MM.1S (cell line): ENCODE measurements around the gene MCCD1.

ENCODE experiments used
- DNase-seq: peaks from one replicate; pipeline ENCODE4 v3.0.0-alpha.2; 2015
- H2AFZ ChIP-seq: fragments of 300-600 bp; sonication (generic); 2 replicates; pipeline ENCODE4 v1.6.0; 2016; ENCODE audit warnings: antibody characterized with exemption, low read length
- H3F3A ChIP-seq: fragments of 300-600 bp; sonication (generic); 2 replicates; pipeline ENCODE4 v1.6.1; 2016; ENCODE audit warnings: mild to moderate bottlenecking, antibody characterized with exemption, low read length, moderate library complexity, mixed read lengths; ENCODE audit not compliant: insufficient read depth
- H3K27ac ChIP-seq: fragments of 300-600 bp; sonication (generic); 2 replicates; pipeline ENCODE4 v1.5.1; 2016; ENCODE audit warnings: mild to moderate bottlenecking, low read length
- H3K27me3 ChIP-seq: fragments of 300-600 bp; sonication (generic); replicated peaks from 2 replicates; pipeline ENCODE4 v1.6.0; 2016; ENCODE audit warnings: low read length; ENCODE audit not compliant: insufficient read depth
- H3K36me3 ChIP-seq: fragments of 300-600 bp; sonication (generic); replicated peaks from 2 replicates; pipeline ENCODE4 v1.6.1; 2016; ENCODE audit warnings: mild to moderate bottlenecking, low read length, mixed read lengths; ENCODE audit not compliant: insufficient read depth
- H3K4me1 ChIP-seq: fragments of 300-600 bp; sonication (generic); 2 replicates; pipeline ENCODE4 v1.6.1; 2016; ENCODE audit warnings: low read length, mixed read lengths
- H3K4me2 ChIP-seq: fragments of 300-600 bp; sonication (generic); 2 replicates; pipeline ENCODE4 v1.6.0; 2016; ENCODE audit warnings: low read depth, low read length
- H3K4me3 ChIP-seq: fragments of 300-600 bp; sonication (generic); 2 replicates; pipeline ENCODE4 v1.5.1; 2016; ENCODE audit warnings: low read length, mixed read lengths
- H3K79me2 ChIP-seq: fragments of 300-600 bp; sonication (generic); 2 replicates; pipeline ENCODE4 v1.6.1; 2016; ENCODE audit warnings: mixed run types, low read length, mixed read lengths
- H3K9ac ChIP-seq: fragments of 300-600 bp; sonication (generic); 2 replicates; pipeline ENCODE4 v1.6.1; 2016; ENCODE audit warnings: low read length, mixed read lengths
- H3K9me2 ChIP-seq: fragments of 300-600 bp; sonication (generic); replicated peaks from 2 replicates; pipeline ENCODE4 v1.6.1; 2016; ENCODE audit warnings: mild to moderate bottlenecking, low read length, mixed read lengths; ENCODE audit not compliant: insufficient read depth
- H3K9me3 ChIP-seq: fragments of 300-600 bp; sonication (generic); replicated peaks from 2 replicates; pipeline ENCODE4 v1.6.1; 2016; ENCODE audit warnings: mild to moderate bottlenecking, low read length, mixed read lengths; ENCODE audit not compliant: insufficient read depth
- H4K20me1 ChIP-seq: fragments of 300-600 bp; sonication (generic); 2 replicates; pipeline ENCODE4 v1.6.1; 2016; ENCODE audit warnings: mild to moderate bottlenecking, low read length, moderate library complexity, mixed read lengths; ENCODE audit not compliant: insufficient read depth
- EZH2 ChIP-seq: fragments of 300-600 bp; sonication (generic); optimal IDR thresholded peaks from 2 replicates; pipeline ENCODE3; 2017; ENCODE audit warnings: low read depth, mild to moderate bottlenecking, antibody characterized with exemption, low read length, mixed read lengths
- EZH2phosphoT487 ChIP-seq: fragments of 300-600 bp; sonication (generic); IDR thresholded peaks from 2 replicates; pipeline ENCODE4 v1.6.1; 2018; ENCODE audit warnings: antibody characterized with exemption, low read length
- TF ChIP-seq, protein P1 (sequence below): fragments of 300-600 bp; sonication (generic); IDR thresholded peaks from 2 replicates; pipeline ENCODE4 v1.5.1; 2016; ENCODE audit warnings: antibody characterized with exemption, low read length, mixed read lengths

MCCD1 gene

GRCh38 chr6:31575952-31576685 lies 47.4 kb downstream of the MCCD1 start:
- H3K4me2 ChIP-seq, result no peak overlapping the region
- TF ChIP-seq, protein P1, sequence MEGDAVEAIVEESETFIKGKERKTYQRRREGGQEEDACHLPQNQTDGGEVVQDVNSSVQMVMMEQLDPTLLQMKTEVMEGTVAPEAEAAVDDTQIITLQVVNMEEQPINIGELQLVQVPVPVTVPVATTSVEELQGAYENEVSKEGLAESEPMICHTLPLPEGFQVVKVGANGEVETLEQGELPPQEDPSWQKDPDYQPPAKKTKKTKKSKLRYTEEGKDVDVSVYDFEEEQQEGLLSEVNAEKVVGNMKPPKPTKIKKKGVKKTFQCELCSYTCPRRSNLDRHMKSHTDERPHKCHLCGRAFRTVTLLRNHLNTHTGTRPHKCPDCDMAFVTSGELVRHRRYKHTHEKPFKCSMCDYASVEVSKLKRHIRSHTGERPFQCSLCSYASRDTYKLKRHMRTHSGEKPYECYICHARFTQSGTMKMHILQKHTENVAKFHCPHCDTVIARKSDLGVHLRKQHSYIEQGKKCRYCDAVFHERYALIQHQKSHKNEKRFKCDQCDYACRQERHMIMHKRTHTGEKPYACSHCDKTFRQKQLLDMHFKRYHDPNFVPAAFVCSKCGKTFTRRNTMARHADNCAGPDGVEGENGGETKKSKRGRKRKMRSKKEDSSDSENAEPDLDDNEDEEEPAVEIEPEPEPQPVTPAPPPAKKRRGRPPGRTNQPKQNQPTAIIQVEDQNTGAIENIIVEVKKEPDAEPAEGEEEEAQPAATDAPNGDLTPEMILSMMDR, result no peak
- TF ChIP-seq EZH2 (no peak), EZH2phosphoT487 (no peak)
- peaks cover 5% of the 10 kb centered on the region; the same call in 1 of the 2 replicates for H3F3A ChIP-seq
- no peak overlapping the region for H3K4me3 ChIP-seq
- H3K27ac ChIP-seq, result no peak overlapping the region
- H4K20me1 ChIP-seq, result no peaks in the 10 kb centered on the region
- no peaks in the 10 kb centered on the region for H3K79me2 ChIP-seq
- no peak overlapping the region for H3K9ac ChIP-seq
- H3K4me1 ChIP-seq, result peaks cover 19% of the 10 kb centered on the region
- DNase-seq, result no peak
- H2AFZ ChIP-seq, result no peak overlapping the region
- H3K36me3 ChIP-seq, result no peaks in the 10 kb centered on the region
- peaks cover 70% of the 10 kb centered on the region for H3K27me3 ChIP-seq
- no peaks in the 10 kb centered on the region for H3K9me2 ChIP-seq
- no peaks in the 10 kb centered on the region for H3K9me3 ChIP-seq

DNA sequence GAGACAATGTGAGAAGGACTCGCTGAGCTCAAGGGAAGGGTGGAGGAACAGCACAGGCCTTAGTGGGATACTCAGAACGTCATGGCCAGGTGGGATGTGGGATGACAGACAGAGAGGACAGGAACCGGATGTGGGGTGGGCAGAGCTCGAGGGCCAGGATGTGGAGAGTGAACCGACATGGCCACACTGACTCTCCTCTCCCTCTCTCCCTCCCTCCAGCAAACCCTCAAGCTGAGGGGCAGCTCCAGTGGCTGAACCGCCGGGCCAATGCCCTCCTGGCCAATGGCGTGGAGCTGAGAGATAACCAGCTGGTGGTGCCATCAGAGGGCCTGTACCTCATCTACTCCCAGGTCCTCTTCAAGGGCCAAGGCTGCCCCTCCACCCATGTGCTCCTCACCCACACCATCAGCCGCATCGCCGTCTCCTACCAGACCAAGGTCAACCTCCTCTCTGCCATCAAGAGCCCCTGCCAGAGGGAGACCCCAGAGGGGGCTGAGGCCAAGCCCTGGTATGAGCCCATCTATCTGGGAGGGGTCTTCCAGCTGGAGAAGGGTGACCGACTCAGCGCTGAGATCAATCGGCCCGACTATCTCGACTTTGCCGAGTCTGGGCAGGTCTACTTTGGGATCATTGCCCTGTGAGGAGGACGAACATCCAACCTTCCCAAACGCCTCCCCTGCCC lies 48.3 kb downstream of the MCCD1 start:
- H3K9me2 ChIP-seq, result no peaks in the 10 kb centered on the region
- H3K4me1 ChIP-seq, result peaks cover 19% of the 10 kb centered on the region
- H4K20me1 ChIP-seq, result no peaks in the 10 kb centered on the region
- peaks cover 4% of the 10 kb centered on the region; the same call in 1 of the 2 replicates for H3F3A ChIP-seq
- H3K27ac ChIP-seq, result no peak overlapping the region
- H3K36me3 ChIP-seq, result no peaks in the 10 kb centered on the region
- TF ChIP-seq, protein P1, result no peak
- TF ChIP-seq EZH2, result no peak
- no peak for TF ChIP-seq EZH2phosphoT487
- H3K27me3 ChIP-seq, result peaks cover 79% of the 10 kb centered on the region
- H2AFZ ChIP-seq, result no peak overlapping the region
- no peak overlapping the region for H3K9ac ChIP-seq
- H3K9me3 ChIP-seq, result no peaks in the 10 kb centered on the region
- no peaks in the 10 kb centered on the region for H3K79me2 ChIP-seq
- no peak overlapping the region for H3K4me3 ChIP-seq
- H3K4me2 ChIP-seq, result no peak overlapping the region
- no peak for DNase-seq

DNA sequence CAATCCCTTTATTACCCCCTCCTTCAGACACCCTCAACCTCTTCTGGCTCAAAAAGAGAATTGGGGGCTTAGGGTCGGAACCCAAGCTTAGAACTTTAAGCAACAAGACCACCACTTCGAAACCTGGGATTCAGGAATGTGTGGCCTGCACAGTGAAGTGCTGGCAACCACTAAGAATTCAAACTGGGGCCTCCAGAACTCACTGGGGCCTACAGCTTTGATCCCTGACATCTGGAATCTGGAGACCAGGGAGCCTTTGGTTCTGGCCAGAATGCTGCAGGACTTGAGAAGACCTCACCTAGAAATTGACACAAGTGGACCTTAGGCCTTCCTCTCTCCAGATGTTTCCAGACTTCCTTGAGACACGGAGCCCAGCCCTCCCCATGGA lies 48.8 kb downstream of the MCCD1 start:
- H3K9me3 ChIP-seq, result no peaks in the 10 kb centered on the region
- TF ChIP-seq, protein P1, result no peak
- TF ChIP-seq EZH2 (no peak), EZH2phosphoT487 (no peak)
- no peak overlapping the region for H3K9ac ChIP-seq
- H4K20me1 ChIP-seq, result no peaks in the 10 kb centered on the region
- no peak overlapping the region for H3K27ac ChIP-seq
- peaks cover 19% of the 10 kb centered on the region for H3K4me1 ChIP-seq
- no peak overlapping the region for H3K4me2 ChIP-seq
- no peaks in the 10 kb centered on the region for H3K36me3 ChIP-seq
- H3K4me3 ChIP-seq, result no peak overlapping the region
- no peak for DNase-seq
- no peak overlapping the region for H2AFZ ChIP-seq
- no peaks in the 10 kb centered on the region for H3F3A ChIP-seq
- H3K27me3 ChIP-seq, result peaks cover 81% of the 10 kb centered on the region
- no peaks in the 10 kb centered on the region for H3K9me2 ChIP-seq
- H3K79me2 ChIP-seq, result no peaks in the 10 kb centered on the region
